ENCODE data around the gene PSRC1.

DNA sequence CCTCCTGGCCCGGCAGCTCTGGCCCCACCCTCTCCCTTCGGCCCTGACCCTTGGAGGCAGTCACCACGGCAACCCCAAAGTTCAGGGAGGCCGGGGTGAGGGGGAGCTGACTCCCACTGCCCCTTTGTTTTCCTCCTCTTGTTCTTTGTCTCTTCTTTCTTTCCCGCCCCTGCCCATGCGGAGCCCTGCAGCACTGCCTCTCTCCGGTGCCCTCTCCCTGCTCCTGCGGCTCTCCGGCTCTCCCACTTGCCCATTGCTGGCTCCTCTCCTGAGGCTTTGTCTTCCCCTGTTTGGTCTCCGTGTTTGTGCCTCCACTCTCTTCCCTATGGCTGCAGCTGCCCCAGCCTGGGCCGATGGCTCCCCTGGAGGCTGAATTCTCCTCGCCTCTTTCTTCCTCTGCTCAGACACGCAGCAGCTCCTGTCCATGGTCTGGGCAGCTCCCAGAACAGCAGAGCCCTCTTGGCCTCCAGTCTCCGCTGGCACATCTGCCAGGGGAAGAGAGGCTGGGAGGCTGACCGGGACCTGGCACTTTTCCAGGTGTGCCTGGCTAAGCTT is 27.8 kb downstream of the PSRC1 start:
- TF ChIP-seq, protein P1, sequence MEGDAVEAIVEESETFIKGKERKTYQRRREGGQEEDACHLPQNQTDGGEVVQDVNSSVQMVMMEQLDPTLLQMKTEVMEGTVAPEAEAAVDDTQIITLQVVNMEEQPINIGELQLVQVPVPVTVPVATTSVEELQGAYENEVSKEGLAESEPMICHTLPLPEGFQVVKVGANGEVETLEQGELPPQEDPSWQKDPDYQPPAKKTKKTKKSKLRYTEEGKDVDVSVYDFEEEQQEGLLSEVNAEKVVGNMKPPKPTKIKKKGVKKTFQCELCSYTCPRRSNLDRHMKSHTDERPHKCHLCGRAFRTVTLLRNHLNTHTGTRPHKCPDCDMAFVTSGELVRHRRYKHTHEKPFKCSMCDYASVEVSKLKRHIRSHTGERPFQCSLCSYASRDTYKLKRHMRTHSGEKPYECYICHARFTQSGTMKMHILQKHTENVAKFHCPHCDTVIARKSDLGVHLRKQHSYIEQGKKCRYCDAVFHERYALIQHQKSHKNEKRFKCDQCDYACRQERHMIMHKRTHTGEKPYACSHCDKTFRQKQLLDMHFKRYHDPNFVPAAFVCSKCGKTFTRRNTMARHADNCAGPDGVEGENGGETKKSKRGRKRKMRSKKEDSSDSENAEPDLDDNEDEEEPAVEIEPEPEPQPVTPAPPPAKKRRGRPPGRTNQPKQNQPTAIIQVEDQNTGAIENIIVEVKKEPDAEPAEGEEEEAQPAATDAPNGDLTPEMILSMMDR (conservative IDR thresholded peaks at IDR 0.05; ENCODE audit: low read depth, low read length), result no peak
- no peak for TF ChIP-seq EZH2 (IDR thresholded peaks at IDR 0.05; ENCODE audit: borderline replicate concordance, low read depth, low read length, poor library complexity, severe bottlenecking)
